ENCODE measurements around the gene SCARF2. TPM values are rescaled to one million over a fixed set of nuclear protein-coding genes. Genes with fewer than 3 reads are reported as not detected.
A peak's percentile ranks its signal among the peaks of the same experiment; 100 is the strongest.

SCARF2 gene
- total and polyA plus RNA-seq, 4 donors, result 0.15 to 2.0 (median 1.7) TPM

DNA sequence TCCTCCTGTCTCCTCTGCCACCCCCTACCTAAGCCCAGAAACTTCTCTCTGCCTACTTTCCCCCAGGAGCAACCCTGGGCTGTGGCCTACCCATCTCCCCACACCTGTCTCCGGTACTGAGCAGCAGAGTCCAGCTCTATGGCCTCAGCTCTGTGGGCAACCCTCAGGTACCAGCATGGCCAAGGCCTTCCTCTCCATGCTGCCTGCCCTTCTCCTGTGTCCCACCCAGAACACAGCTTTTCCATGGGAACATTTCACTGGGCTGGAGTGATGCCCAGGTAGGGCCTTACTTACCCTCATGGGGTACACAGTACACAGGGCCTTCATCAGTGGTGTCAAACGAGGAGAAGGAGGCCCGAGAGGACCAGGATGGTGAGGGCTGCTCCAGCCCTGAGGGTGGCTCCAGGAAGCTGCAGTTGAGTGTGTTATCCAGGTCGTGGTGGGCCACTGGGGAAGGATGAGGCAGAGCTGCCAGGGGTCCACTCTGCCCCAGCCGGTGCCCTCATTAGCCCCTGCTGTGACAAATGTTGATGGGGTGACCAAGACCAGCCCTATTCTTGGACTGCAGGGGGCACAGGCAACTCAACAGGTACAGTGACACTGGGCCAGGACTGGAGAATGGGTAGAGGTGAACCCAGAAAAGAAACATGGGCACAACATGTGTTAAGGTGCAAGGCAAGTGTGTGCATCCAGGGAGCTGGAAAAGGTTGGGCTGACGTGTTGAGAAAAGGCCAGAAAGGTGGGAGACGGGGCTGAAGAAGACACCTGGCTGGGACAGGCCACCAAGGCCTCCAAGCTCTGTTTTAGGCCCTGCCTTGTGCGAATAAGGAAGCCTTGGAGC lies 10.3 kb downstream of the SCARF2 start:
- no peak for DNase-seq (ENCODE audit: low spot score)
- peaks cover 20 to 50% (median 31%) of the 10 kb centered on the region in 4 donors for H3K4me1 ChIP-seq (ENCODE audit: control insufficient read depth in 4 of 4, insufficient read depth in 4 of 4, low read length in 3 of 4)
- peaks cover 0 to 10% (median 3%) of the 10 kb centered on the region in 4 donors for H3K27me3 ChIP-seq (ENCODE audit: control insufficient read depth in 4 of 4, insufficient read depth in 4 of 4, low read length in 3 of 4)

DNA sequence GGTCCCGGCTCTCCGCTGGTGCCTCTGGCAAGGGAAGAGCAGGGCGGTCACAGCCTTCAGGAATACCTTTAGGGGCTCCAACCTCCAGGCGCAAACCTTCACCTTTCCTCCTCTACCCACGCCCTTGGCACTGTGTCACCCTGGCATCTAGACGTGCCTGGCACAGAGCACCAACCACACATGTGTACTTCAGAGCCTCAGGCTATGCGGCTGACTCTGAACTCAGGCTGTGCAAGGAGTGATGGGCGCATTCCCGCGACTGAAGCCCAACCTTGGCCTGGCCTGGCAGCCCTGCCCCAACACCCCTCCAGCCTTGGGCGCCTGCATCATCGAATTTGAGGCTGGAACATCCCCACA lies 11.4 kb downstream of the SCARF2 start:
- DNase-seq (ENCODE audit: low spot score), result no peak
- H3K27me3 ChIP-seq (ENCODE audit: control insufficient read depth in 4 of 4, insufficient read depth in 4 of 4, low read length in 3 of 4), result peaks cover 0 to 10% (median 3%) of the 10 kb centered on the region in 4 donors
- no peak overlapping the region for H3K27ac ChIP-seq (ENCODE audit: low read depth in 1 of 2, low read length in 2 of 2)
- H3K4me3 ChIP-seq (ENCODE audit: low read depth in 1 of 3, low read length in 3 of 3), result no peak overlapping the region
- WGBS, result 67% methylated on average over 12 of the region's 12 CpGs
- TF ChIP-seq NR2F2 (IDR thresholded peaks at IDR 0.05) (no peak), JUND (IDR thresholded peaks at IDR 0.05) (no peak), FOXA2 (IDR thresholded peaks at IDR 0.05) (no peak)
- TF ChIP-seq, protein P1, sequence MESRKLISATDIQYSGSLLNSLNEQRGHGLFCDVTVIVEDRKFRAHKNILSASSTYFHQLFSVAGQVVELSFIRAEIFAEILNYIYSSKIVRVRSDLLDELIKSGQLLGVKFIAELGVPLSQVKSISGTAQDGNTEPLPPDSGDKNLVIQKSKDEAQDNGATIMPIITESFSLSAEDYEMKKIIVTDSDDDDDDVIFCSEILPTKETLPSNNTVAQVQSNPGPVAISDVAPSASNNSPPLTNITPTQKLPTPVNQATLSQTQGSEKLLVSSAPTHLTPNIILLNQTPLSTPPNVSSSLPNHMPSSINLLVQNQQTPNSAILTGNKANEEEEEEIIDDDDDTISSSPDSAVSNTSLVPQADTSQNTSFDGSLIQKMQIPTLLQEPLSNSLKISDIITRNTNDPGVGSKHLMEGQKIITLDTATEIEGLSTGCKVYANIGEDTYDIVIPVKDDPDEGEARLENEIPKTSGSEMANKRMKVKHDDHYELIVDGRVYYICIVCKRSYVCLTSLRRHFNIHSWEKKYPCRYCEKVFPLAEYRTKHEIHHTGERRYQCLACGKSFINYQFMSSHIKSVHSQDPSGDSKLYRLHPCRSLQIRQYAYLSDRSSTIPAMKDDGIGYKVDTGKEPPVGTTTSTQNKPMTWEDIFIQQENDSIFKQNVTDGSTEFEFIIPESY (IDR thresholded peaks at IDR 0.05), result no peak
- H3K9ac ChIP-seq (ENCODE audit: low read depth in 1 of 2, low read length in 2 of 2), result no peak overlapping the region
- H3K9me3 ChIP-seq (ENCODE audit: control insufficient read depth in 4 of 4, low read length in 3 of 4), result no peaks in the 10 kb centered on the region
- no peaks in the 10 kb centered on the region for H3K36me3 ChIP-seq (ENCODE audit: control insufficient read depth in 4 of 4, insufficient read depth in 3 of 4, low read depth in 1 of 4, low read length in 3 of 4)
- peaks cover 18 to 48% (median 29%) of the 10 kb centered on the region in 4 donors for H3K4me1 ChIP-seq (ENCODE audit: control insufficient read depth in 4 of 4, insufficient read depth in 4 of 4, low read length in 3 of 4)

More for the DNA sequence above, 10.3 kb downstream of the SCARF2 start:
- Histone ChIP-seq H3K9ac (ENCODE audit: low read depth in 1 of 2, low read length in 2 of 2) (no peak overlapping the region), H3K27ac (ENCODE audit: low read depth in 1 of 2, low read length in 2 of 2) (no peak overlapping the region), H3K4me3 (ENCODE audit: low read depth in 1 of 3, low read length in 3 of 3) (no peak overlapping the region), H3K9me3 (ENCODE audit: control insufficient read depth in 4 of 4, low read length in 3 of 4) (no peaks in the 10 kb centered on the region), H3K36me3 (ENCODE audit: control insufficient read depth in 4 of 4, insufficient read depth in 3 of 4, low read depth in 1 of 4, low read length in 3 of 4) (no peaks in the 10 kb centered on the region)
- no peak for TF ChIP-seq SP1 (IDR thresholded peaks at IDR 0.05)
- no peak for TF ChIP-seq RXRA (IDR thresholded peaks at IDR 0.05)
- TF ChIP-seq EGR1 (IDR thresholded peaks at IDR 0.05; ENCODE audit: low read depth in 2 of 2), result no peak
- TF ChIP-seq RAD21 (IDR thresholded peaks at IDR 0.05), result no peak
- no peak for TF ChIP-seq HNF4G (IDR thresholded peaks at IDR 0.05)
- 94% methylated on average over 8 of the region's 8 CpGs for WGBS

DNA sequence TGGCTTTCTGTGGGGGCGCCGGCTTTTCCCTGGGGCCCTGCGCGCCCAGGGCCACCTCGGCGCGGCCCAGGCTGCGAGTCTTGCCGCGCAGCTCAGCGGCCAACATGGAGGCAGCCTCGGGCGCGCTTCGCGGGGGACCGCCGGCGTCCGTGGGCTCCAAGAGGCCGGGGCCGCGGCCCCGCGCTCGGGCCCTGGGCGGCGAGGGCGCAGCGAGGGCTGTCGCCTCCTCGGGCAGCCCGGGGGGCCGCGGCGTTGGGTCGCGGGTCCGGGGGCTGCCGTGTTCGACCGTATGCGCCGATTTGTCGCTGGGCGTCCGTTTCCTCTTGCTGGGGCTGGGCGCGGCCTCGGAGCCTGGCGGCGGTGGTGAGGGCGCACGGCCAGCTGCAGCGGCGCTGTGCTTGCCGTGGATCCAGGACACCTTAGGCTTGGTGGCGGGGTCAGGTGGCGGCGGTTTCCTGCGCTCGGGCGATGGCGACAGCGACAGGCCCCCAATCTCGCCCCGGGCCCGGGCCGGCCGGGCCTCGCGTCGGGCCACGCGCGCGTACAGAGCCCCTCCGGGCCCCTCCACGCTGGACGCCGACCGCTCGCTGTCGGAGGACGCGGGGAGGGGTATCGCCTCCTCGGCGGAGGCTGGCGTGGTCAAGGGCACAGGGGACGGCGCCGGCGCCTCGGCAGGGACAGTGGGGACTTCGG lies 11.9 kb downstream of the SCARF2 start:
- Histone ChIP-seq H3K9ac (ENCODE audit: low read depth in 1 of 2, low read length in 2 of 2) (no peak overlapping the region), H3K36me3 (ENCODE audit: control insufficient read depth in 4 of 4, insufficient read depth in 3 of 4, low read depth in 1 of 4, low read length in 3 of 4) (no peaks in the 10 kb centered on the region), H3K4me3 (ENCODE audit: low read depth in 1 of 3, low read length in 3 of 3) (peak overlapping the region in 1 of 3 donors; percentile 23), H3K27me3 (ENCODE audit: control insufficient read depth in 4 of 4, insufficient read depth in 4 of 4, low read length in 3 of 4) (peaks cover 0 to 10% (median 3%) of the 10 kb centered on the region in 4 donors), H3K27ac (ENCODE audit: low read depth in 1 of 2, low read length in 2 of 2) (no peak overlapping the region), H3K9me3 (ENCODE audit: control insufficient read depth in 4 of 4, low read length in 3 of 4) (no peaks in the 10 kb centered on the region), H3K4me1 (ENCODE audit: control insufficient read depth in 4 of 4, insufficient read depth in 4 of 4, low read length in 3 of 4) (peaks cover 13 to 42% (median 25%) of the 10 kb centered on the region in 4 donors)
- TF ChIP-seq FOXA2 (IDR thresholded peaks at IDR 0.05) (no peak), YY1 (IDR thresholded peaks at IDR 0.05) (no peak)
- TF ChIP-seq, protein P2, sequence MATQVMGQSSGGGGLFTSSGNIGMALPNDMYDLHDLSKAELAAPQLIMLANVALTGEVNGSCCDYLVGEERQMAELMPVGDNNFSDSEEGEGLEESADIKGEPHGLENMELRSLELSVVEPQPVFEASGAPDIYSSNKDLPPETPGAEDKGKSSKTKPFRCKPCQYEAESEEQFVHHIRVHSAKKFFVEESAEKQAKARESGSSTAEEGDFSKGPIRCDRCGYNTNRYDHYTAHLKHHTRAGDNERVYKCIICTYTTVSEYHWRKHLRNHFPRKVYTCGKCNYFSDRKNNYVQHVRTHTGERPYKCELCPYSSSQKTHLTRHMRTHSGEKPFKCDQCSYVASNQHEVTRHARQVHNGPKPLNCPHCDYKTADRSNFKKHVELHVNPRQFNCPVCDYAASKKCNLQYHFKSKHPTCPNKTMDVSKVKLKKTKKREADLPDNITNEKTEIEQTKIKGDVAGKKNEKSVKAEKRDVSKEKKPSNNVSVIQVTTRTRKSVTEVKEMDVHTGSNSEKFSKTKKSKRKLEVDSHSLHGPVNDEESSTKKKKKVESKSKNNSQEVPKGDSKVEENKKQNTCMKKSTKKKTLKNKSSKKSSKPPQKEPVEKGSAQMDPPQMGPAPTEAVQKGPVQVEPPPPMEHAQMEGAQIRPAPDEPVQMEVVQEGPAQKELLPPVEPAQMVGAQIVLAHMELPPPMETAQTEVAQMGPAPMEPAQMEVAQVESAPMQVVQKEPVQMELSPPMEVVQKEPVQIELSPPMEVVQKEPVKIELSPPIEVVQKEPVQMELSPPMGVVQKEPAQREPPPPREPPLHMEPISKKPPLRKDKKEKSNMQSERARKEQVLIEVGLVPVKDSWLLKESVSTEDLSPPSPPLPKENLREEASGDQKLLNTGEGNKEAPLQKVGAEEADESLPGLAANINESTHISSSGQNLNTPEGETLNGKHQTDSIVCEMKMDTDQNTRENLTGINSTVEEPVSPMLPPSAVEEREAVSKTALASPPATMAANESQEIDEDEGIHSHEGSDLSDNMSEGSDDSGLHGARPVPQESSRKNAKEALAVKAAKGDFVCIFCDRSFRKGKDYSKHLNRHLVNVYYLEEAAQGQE (IDR thresholded peaks at IDR 0.05), result no peak
- no peak for DNase-seq (ENCODE audit: low spot score)
- 24% methylated on average over 96 of the region's 96 CpGs for WGBS
